WTC11 (cell line): Measurements from ENCODE around the gene RAPGEF3. TPM values are rescaled to one million over a fixed set of nuclear protein-coding genes. Genes with fewer than 3 reads are reported as not detected.

Source experiments
- ATAC-seq: fragments of 200-7000 bp; cut with Tn5 transposase; 2 replicates; pipeline ENCODE4 v1.10.0; 2021; ENCODE audit warnings: mild to moderate bottlenecking, moderate library complexity
- CTCF ChIA-PET: fragments of 300-600 bp; sonication (Branson Sonifier 250); formaldehyde crosslinking; loops from one replicate; lab custom pipeline; 2021; ENCODE audit warnings: antibody characterized with exemption; lab: Charles Lee
- POLR2A ChIA-PET: fragments of 350-600 bp; sonication (Branson Sonifier 250); formaldehyde crosslinking; loops from one replicate; lab custom pipeline; 2021; ENCODE audit warnings: antibody characterized with exemption; lab: Charles Lee
- DNase-seq: peaks from one replicate; pipeline ENCODE4 v3.0.0; 2021; ENCODE audit warnings: low spot score
- H3K27ac Mint-ChIP-seq: 2 replicates; pipeline ENCODE4 v1.8.0; 2021; ENCODE audit warnings: mixed read lengths
- H3K27me3 Mint-ChIP-seq: 2 replicates; pipeline ENCODE4 v1.8.0; 2021; ENCODE audit warnings: low read depth, mild to moderate bottlenecking, moderate library complexity, mixed read lengths
- H3K36me3 Mint-ChIP-seq: 2 replicates; pipeline ENCODE4 v1.8.0; 2021; ENCODE audit warnings: mixed read lengths
- H3K4me1 Mint-ChIP-seq: 2 replicates; pipeline ENCODE4 v1.8.0; 2022; ENCODE audit warnings: mixed read lengths
- H3K4me3 Mint-ChIP-seq: 2 replicates; pipeline ENCODE4 v1.8.0; 2021; ENCODE audit warnings: mild to moderate bottlenecking, moderate library complexity, mixed read lengths
- H3K9me3 Mint-ChIP-seq: 2 replicates; pipeline ENCODE4 v1.8.0; 2021; ENCODE audit warnings: mixed read lengths
- AFF4 ChIP-seq: sonication (generic); formaldehyde crosslinking; IDR thresholded peaks from 2 replicates; pipeline ENCODE4 v1.8.1; 2023; ENCODE audit warnings: mild to moderate bottlenecking, missing genetic modification reagents, borderline replicate concordance
- AR ChIP-seq: fragments of 250-450 bp; sonication (Bioruptor Pico); IDR thresholded peaks from 2 replicates; pipeline ENCODE4 v1.9.0; 2021; ENCODE audit warnings: mild to moderate bottlenecking
- GTF2I ChIP-seq: fragments of 250-450 bp; sonication (Bioruptor Pico); conservative IDR thresholded peaks from 2 replicates; pipeline ENCODE4 v1.4.0; 2021; ENCODE audit warnings: mild to moderate bottlenecking
- JAZF1 ChIP-seq: fragments of 250-450 bp; sonication (Bioruptor Pico); IDR thresholded peaks from 2 replicates; pipeline ENCODE4 v1.9.0; 2021; ENCODE audit warnings: moderate library complexity, mild to moderate bottlenecking, inconsistent platforms
- NFATC4 ChIP-seq: fragments of 250-450 bp; sonication (Bioruptor Pico); IDR thresholded peaks from 2 replicates; pipeline ENCODE4 v1.9.0; 2021; ENCODE audit warnings: mild to moderate bottlenecking
- PRDM15 ChIP-seq: sonication (generic); formaldehyde crosslinking; IDR thresholded peaks from 2 replicates; pipeline ENCODE4 v1.8.0; 2022; ENCODE audit warnings: missing genetic modification reagents
- RORB ChIP-seq: fragments of 250-450 bp; sonication (Bioruptor Pico); IDR thresholded peaks from 2 replicates; pipeline ENCODE4 v1.9.0; 2021; ENCODE audit warnings: mild to moderate bottlenecking
- ZBTB21 ChIP-seq: sonication (generic); formaldehyde crosslinking; IDR thresholded peaks from 2 replicates; pipeline ENCODE4 v1.8.1; 2023; ENCODE audit warnings: mild to moderate bottlenecking, missing genetic modification reagents, borderline replicate concordance
- ZNF121 ChIP-seq: sonication (generic); formaldehyde crosslinking; IDR thresholded peaks from 2 replicates; pipeline ENCODE4 v1.8.0; 2023; ENCODE audit warnings: missing genetic modification reagents
- ZNF671 ChIP-seq: fragments of 250-450 bp; sonication (Bioruptor Pico); IDR thresholded peaks from 2 replicates; pipeline ENCODE4 v1.8.0; 2021; ENCODE audit warnings: mild to moderate bottlenecking
- total RNA-seq: library from RNA; stranded (reverse); gene quantifications from 3 replicates; pipeline ENCODE4 v1.2.3, GENCODE V29; 2021
- TF ChIP-seq, protein P1 (sequence below): sonication (generic); formaldehyde crosslinking; IDR thresholded peaks from 2 replicates; pipeline ENCODE4 v1.8.1; 2022; ENCODE audit warnings: low read depth, mild to moderate bottlenecking, moderate library complexity, missing genetic modification reagents, borderline replicate concordance
- TF ChIP-seq, protein P2 (sequence below): fragments of 250-450 bp; sonication (Bioruptor Pico); IDR thresholded peaks from 2 replicates; pipeline ENCODE4 v2.1.2; 2022; ENCODE audit warnings: mild to moderate bottlenecking, moderate library complexity
- TF ChIP-seq, protein P3 (sequence below): sonication (generic); formaldehyde crosslinking; conservative IDR thresholded peaks from 2 replicates; pipeline ENCODE4 v1.8.1; 2023; ENCODE audit warnings: mild to moderate bottlenecking, low read depth, missing genetic modification reagents, moderate library complexity
- TF ChIP-seq, protein P4 (sequence below): sonication (generic); formaldehyde crosslinking; IDR thresholded peaks from 2 replicates; pipeline ENCODE4 v1.8.1; 2023; ENCODE audit warnings: mild to moderate bottlenecking, moderate library complexity, missing genetic modification reagents

The RAPGEF3 gene
- total RNA-seq, 1 experiment from 2014 or later, result 13.3 TPM

DNA sequence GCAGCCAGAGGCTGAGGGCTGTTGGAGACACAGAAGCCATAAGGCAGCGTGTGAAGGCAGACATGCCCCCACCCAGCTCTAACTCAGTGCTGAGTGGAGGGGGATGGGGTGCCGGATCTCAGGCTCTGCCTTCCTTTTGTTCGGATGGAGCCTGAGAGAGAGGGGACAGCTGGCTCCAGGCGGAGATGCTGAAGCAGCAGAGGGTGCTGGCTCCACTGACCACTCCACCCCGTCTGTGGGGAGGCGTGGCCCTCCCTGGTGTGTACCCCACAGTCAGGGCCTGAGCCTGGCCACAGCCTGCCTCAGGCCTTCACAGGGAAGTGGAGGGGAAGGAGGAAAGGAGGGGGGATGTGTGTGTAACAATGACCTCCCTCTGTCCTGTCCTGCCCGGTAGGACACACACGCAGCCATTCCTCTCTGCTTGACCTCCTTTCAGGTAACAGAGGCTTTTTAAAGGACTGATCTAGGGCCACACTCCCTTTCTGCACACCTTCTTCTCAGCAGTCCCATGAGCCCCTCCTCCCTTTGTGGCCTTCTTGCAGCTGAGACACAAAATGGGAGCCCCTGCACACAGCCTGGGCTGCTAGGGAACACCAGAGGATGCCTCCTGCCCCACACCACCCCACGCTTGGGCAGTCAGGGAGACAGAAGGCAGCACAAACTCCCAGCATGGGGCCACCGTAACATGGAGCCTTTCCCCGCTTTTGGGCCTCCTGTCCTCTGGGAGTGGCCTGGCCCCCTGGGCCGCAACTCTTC is 23.8 kb downstream of the RAPGEF3 start:
- ChIA-PET CTCF (interaction anchor here (1.1 to 15.4 kb wide), 5 partner anchors 9 to 104 kb away, joined by 3 to 735 read pairs (median 36); partner anchors contain the start of gene SLC48A1), POLR2A (interaction anchor here (0.7 to 1.1 kb wide), 2 partner anchors 10 to 46 kb away, joined by 3 to 4 read pairs; partner anchors contain the start of gene ENDOU)
- H3K4me1 Mint-ChIP-seq, result peaks cover 26% of the 10 kb centered on the region
- peak; percentile 86 for ATAC-seq
- H3K27me3 Mint-ChIP-seq, result peaks cover 7% of the 10 kb centered on the region; the same call in 1 of the 2 replicates
- H3K27ac Mint-ChIP-seq, result no peak overlapping the region; the same call in none of the 2 replicates
- TF ChIP-seq ZNF671 (no peak), PRDM15 (CRISPR knock-in tag) (no peak), ZNF121 (CRISPR knock-in tag) (no peak), JAZF1 (no peak), AR (CRISPR knock-in tag) (no peak), AFF4 (CRISPR knock-in tag) (no peak), NFATC4 (CRISPR knock-in tag) (no peak), ZBTB21 (CRISPR knock-in tag) (no peak), GTF2I (no peak)
- TF ChIP-seq, protein P1, sequence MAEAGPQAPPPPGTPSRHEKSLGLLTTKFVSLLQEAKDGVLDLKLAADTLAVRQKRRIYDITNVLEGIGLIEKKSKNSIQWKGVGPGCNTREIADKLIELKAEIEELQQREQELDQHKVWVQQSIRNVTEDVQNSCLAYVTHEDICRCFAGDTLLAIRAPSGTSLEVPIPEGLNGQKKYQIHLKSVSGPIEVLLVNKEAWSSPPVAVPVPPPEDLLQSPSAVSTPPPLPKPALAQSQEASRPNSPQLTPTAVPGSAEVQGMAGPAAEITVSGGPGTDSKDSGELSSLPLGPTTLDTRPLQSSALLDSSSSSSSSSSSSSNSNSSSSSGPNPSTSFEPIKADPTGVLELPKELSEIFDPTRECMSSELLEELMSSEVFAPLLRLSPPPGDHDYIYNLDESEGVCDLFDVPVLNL (CRISPR knock-in tag), result no peak
- no peaks in the 10 kb centered on the region for H3K9me3 Mint-ChIP-seq
- H3K4me3 Mint-ChIP-seq, result no peak overlapping the region
- peak; percentile 34 for DNase-seq
- H3K36me3 Mint-ChIP-seq, result no peaks in the 10 kb centered on the region

DNA sequence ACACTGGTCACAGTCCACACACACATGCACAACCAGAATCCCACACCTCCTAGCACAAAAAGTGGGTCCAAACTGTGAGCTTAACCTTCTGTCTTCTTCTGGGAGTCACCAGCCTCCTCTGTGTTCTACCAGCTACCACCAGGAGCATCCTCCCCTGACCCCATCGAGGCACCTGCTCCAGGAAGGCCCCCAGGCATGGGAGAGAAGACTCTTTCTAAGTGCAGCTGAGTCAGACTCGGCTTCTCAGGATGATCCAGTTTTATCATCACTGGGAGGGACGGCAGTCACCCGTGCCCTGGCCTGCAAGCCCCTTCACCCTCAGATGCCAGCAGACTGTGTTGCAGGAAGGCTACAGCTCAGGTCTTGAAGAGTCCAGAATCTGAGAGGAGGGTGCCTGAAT is 25.5 kb downstream of the RAPGEF3 start:
- Mint-ChIP-seq H3K27ac (no peak overlapping the region; the same call in 1 of the 2 replicates), H3K4me1 (peaks cover 30% of the 10 kb centered on the region)
- TF ChIP-seq, protein P2, sequence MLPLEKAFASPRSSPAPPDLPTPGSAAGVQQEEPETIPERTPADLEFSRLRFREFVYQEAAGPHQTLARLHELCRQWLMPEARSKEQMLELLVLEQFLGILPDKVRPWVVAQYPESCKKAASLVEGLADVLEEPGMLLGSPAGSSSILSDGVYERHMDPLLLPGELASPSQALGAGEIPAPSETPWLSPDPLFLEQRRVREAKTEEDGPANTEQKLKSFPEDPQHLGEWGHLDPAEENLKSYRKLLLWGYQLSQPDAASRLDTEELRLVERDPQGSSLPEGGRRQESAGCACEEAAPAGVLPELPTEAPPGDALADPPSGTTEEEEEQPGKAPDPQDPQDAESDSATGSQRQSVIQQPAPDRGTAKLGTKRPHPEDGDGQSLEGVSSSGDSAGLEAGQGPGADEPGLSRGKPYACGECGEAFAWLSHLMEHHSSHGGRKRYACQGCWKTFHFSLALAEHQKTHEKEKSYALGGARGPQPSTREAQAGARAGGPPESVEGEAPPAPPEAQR (CRISPR knock-in tag), result no peak
- TF ChIP-seq JAZF1 (no peak), RORB (CRISPR knock-in tag) (no peak)
- TF ChIP-seq, protein P3, sequence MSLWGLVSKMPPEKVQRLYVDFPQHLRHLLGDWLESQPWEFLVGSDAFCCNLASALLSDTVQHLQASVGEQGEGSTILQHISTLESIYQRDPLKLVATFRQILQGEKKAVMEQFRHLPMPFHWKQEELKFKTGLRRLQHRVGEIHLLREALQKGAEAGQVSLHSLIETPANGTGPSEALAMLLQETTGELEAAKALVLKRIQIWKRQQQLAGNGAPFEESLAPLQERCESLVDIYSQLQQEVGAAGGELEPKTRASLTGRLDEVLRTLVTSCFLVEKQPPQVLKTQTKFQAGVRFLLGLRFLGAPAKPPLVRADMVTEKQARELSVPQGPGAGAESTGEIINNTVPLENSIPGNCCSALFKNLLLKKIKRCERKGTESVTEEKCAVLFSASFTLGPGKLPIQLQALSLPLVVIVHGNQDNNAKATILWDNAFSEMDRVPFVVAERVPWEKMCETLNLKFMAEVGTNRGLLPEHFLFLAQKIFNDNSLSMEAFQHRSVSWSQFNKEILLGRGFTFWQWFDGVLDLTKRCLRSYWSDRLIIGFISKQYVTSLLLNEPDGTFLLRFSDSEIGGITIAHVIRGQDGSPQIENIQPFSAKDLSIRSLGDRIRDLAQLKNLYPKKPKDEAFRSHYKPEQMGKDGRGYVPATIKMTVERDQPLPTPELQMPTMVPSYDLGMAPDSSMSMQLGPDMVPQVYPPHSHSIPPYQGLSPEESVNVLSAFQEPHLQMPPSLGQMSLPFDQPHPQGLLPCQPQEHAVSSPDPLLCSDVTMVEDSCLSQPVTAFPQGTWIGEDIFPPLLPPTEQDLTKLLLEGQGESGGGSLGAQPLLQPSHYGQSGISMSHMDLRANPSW, result no peak
- TF ChIP-seq, protein P4, sequence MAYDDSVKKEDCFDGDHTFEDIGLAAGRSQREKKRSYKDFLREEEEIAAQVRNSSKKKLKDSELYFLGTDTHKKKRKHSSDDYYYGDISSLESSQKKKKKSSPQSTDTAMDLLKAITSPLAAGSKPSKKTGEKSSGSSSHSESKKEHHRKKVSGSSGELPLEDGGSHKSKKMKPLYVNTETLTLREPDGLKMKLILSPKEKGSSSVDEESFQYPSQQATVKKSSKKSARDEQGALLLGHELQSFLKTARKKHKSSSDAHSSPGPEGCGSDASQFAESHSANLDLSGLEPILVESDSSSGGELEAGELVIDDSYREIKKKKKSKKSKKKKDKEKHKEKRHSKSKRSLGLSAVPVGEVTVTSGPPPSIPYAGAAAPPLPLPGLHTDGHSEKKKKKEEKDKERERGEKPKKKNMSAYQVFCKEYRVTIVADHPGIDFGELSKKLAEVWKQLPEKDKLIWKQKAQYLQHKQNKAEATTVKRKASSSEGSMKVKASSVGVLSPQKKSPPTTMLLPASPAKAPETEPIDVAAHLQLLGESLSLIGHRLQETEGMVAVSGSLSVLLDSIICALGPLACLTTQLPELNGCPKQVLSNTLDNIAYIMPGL, result no peak

More for the DNA sequence above, 25.5 kb downstream of the RAPGEF3 start:
- Mint-ChIP-seq H3K4me3 (no peak overlapping the region), H3K27me3 (peaks cover 4% of the 10 kb centered on the region; the same call in 1 of the 2 replicates), H3K9me3 (no peaks in the 10 kb centered on the region), H3K36me3 (no peaks in the 10 kb centered on the region)
- CTCF ChIA-PET, result interaction anchor here (0.7 to 15.4 kb wide), 7 partner anchors 10 to 464 kb away, joined by 3 to 735 read pairs (median 7); partner anchors contain the start of gene SLC48A1
- no peak for ATAC-seq
- DNase-seq, result no peak
- POLR2A ChIA-PET, result interaction anchor here (0.9 kb wide), 1 partner anchor 25 kb away, joined by 3 read pairs; no protein-coding TSS in a partner anchor
